ENCODE data around the gene ROR2. TPM values are rescaled to one million over a fixed set of nuclear protein-coding genes. Genes with fewer than 3 reads are reported as not detected.

ROR2 gene
- total and polyA plus RNA-seq, 2 experiments from 2014 or later = 8.1 to 18.8 TPM

DNA sequence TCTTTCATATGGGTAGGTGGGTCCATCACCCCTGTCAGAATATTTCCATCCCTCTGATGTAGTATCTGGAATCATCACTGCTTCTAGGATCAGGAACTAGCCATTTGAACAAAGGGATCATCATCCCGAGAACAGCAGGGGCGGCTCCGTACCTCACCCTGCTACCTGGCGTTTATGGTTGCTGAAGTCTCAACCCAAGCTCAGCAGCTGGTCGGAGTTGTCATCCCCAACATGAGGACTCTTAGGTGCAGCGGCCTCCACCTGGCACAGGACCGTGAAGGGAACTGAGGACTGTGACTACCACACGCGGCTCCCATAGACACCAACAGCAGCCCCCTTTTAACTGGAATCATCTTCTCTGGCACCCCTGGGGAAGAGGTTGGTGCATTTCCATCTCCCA, 35.1 kb downstream of the ROR2 start:
- DNase-seq (ENCODE audit: low spot score) (no peak), ATAC-seq (no peak)
- Histone ChIP-seq H3K4me1 (ENCODE audit: insufficient read depth) (peaks cover 2% of the 10 kb centered on the region; the same call in 1 of the 2 replicates), H3K4me3 (no peak overlapping the region), H2AFZ (no peak overlapping the region), H3K79me2 (replicated peaks; ENCODE audit: insufficient read depth) (0 out of 2 replicates have a peak, but pooled peaks cover 2% of the 10 kb centered on the region), H4K20me1 (replicated peaks; ENCODE audit: insufficient read depth) (peaks cover 5% of the 10 kb centered on the region; the same call in 1 of the 2 replicates), H3K36me3 (ENCODE audit: insufficient read depth) (no peaks in the 10 kb centered on the region), H3K4me2 (no peak overlapping the region), H3K9me2 (ENCODE audit: insufficient read depth) (0 out of 2 replicates have a peak, but pooled peaks cover 3% of the 10 kb centered on the region), H3F3A (replicated peaks; ENCODE audit: low read depth) (no peaks in the 10 kb centered on the region), H3K27ac (ENCODE audit: low read depth) (no peak overlapping the region), H3K27me3 (ENCODE audit: insufficient read depth) (peaks cover 5% of the 10 kb centered on the region; the same call in 1 of the 2 replicates)
- Mint-ChIP-seq H3K27ac (no peak overlapping the region), H3K4me3 (no peak overlapping the region), H3K27me3 (ENCODE audit: insufficient read depth, low read depth, poor library complexity) (peaks cover 5% of the 10 kb centered on the region), H3K4me1 (peaks cover 8% of the 10 kb centered on the region), H3K9me3 (no peaks in the 10 kb centered on the region), H3K36me3 (ENCODE audit: low read depth) (no peaks in the 10 kb centered on the region)
- no peak for TF ChIP-seq NANOG (IDR thresholded peaks at IDR 0.05; ENCODE audit: borderline replicate concordance)
- no peak for TF ChIP-seq ETS1 (IDR thresholded peaks at IDR 0.05)
- no peak for TF ChIP-seq ZNF114 (CRISPR knock-in tag; IDR thresholded peaks at IDR 0.05)
- no peak for TF ChIP-seq EZH2 (IDR thresholded peaks at IDR 0.05; ENCODE audit: low read depth, unreplicated experiment)
- no peak for TF ChIP-seq CREB1 (CRISPR knock-in tag; IDR thresholded peaks at IDR 0.05; ENCODE audit: low read depth)
- TF ChIP-seq STAT1 (IDR thresholded peaks at IDR 0.05; ENCODE audit: unreplicated experiment) = no peak
- no peak for TF ChIP-seq EZH2phosphoT487 (IDR thresholded peaks at IDR 0.05; ENCODE audit: unreplicated experiment)
- no peak for TF ChIP-seq ZNF331 (CRISPR knock-in tag; IDR thresholded peaks at IDR 0.05; ENCODE audit: low read depth)
- TF ChIP-seq ZNF462 (CRISPR knock-in tag; IDR thresholded peaks at IDR 0.05) = no peak
- TF ChIP-seq CTCF (conservative IDR thresholded peaks at IDR 0.05; ENCODE audit: low read depth in 2 of 2) = no peak
- TF ChIP-seq JUNB (IDR thresholded peaks at IDR 0.05; ENCODE audit: unreplicated experiment) = no peak
- TF ChIP-seq POLR2AphosphoS5 (IDR thresholded peaks at IDR 0.05; ENCODE audit: low read depth) = no peak
- TF ChIP-seq REST (IDR thresholded peaks at IDR 0.05; ENCODE audit: unreplicated experiment) = no peak

Data from GM23338 (cell line).